IMR-90 (cell line): Measurements from ENCODE around the gene DBNL. TPM values are rescaled to one million over a fixed set of nuclear protein-coding genes. Genes with fewer than 3 reads are reported as not detected.
"Not testable (repeated sequence)": the region's sequence is repeated elsewhere in the genome, so short reads cannot be mapped to it uniquely, and the experiment has no call there.

Experiments
- ATAC-seq: fragments of 200-7000 bp; cut with Tn5 transposase; 2 replicates; pipeline ENCODE4 v1.9.1; 2020; ENCODE audit warnings: low read depth, mild to moderate bottlenecking, moderate library complexity
- BruUV-seq: library from RNA; stranded (reverse); fragments of 400-500 nt; replicated peaks from 2 replicates; lab custom pipeline; 2021; lab: Mats Ljungman, UMichigan
- CTCF ChIA-PET: fragments of 300-600 bp; formaldehyde crosslinking; extraction: SDS; loops from one replicate; lab custom pipeline; 2021; ENCODE audit warnings: antibody characterized with exemption; lab: Yijun Ruan, JAX
- POLR2A ChIA-PET: fragments of 300-600 bp; sonication (Branson Sonifier 250); formaldehyde crosslinking; loops from one replicate; lab custom pipeline; 2022; ENCODE audit warnings: antibody characterized with exemption; ENCODE audit not compliant: unreplicated experiment; lab: Charles Lee
- DNase-seq: peaks from one replicate; pipeline ENCODE4 v3.0.0; 2013
- H2AFZ ChIP-seq: replicated peaks from 2 replicates; pipeline ENCODE3; 2013; ENCODE audit warnings: low read length, mild to moderate bottlenecking; ENCODE audit not compliant: poor library complexity
- H2AK5ac ChIP-seq: 2 replicates; pipeline ENCODE4 v1.6.1; 2013; ENCODE audit warnings: low read depth, low read length, inconsistent platforms
- H2AK9ac ChIP-seq: replicated peaks from 2 replicates; pipeline ENCODE3; 2013; ENCODE audit warnings: mild to moderate bottlenecking, low read depth, low read length, moderate library complexity; ENCODE audit not compliant: poor library complexity
- H2BK120ac ChIP-seq: 2 replicates; pipeline ENCODE4 v1.6.1; 2013; ENCODE audit warnings: low read depth, low read length, inconsistent platforms
- H2BK15ac ChIP-seq: 3 replicates; pipeline ENCODE4 v1.6.1; 2013; ENCODE audit warnings: low read depth, low read length, inconsistent platforms
- H2BK20ac ChIP-seq: 2 replicates; pipeline ENCODE4 v1.6.1; 2013; ENCODE audit warnings: low read depth, mild to moderate bottlenecking, inconsistent platforms, low read length, moderate library complexity
- H2BK5ac ChIP-seq: 2 replicates; pipeline ENCODE4 v1.6.1; 2013; ENCODE audit warnings: mild to moderate bottlenecking, low read depth, low read length, inconsistent platforms; ENCODE audit not compliant: poor library complexity, severe bottlenecking
- H3K14ac ChIP-seq: replicated peaks from 2 replicates; pipeline ENCODE4 v1.6.1; 2013; ENCODE audit warnings: low read depth, low read length, inconsistent platforms
- H3K18ac ChIP-seq: 2 replicates; pipeline ENCODE4 v1.6.1; 2013; ENCODE audit warnings: low read depth, low read length, control low read depth
- H3K23ac ChIP-seq: 2 replicates; pipeline ENCODE4 v1.6.1; 2013; ENCODE audit warnings: low read depth, low read length, inconsistent platforms
- H3K27ac ChIP-seq: 2 replicates; pipeline ENCODE4 v1.5.1; 2013; ENCODE audit warnings: mild to moderate bottlenecking, control low read depth, low read length; ENCODE audit not compliant: insufficient read depth
- H3K27me3 ChIP-seq: 2 replicates; pipeline ENCODE4 v1.6.1; 2013; ENCODE audit warnings: low read length; ENCODE audit not compliant: control insufficient read depth, insufficient read depth
- H3K36me3 ChIP-seq: 2 replicates; pipeline ENCODE4 v1.6.1; 2013; ENCODE audit warnings: low read length, mixed read lengths; ENCODE audit not compliant: control insufficient read depth, insufficient read depth
- H3K4ac ChIP-seq: 2 replicates; pipeline ENCODE4 v1.6.1; 2013; ENCODE audit warnings: low read depth, low read length, inconsistent platforms
- H3K4me1 ChIP-seq: 2 replicates; pipeline ENCODE4 v1.6.1; 2013; ENCODE audit warnings: low read length, mixed read lengths; ENCODE audit not compliant: control insufficient read depth, insufficient read depth
- H3K4me2 ChIP-seq: 2 replicates; pipeline ENCODE4 v1.6.1; 2013; ENCODE audit warnings: low read depth, mild to moderate bottlenecking, control low read depth, low read length, moderate library complexity
- H3K4me3 ChIP-seq: 2 replicates; pipeline ENCODE4 v1.5.1; 2013; ENCODE audit warnings: low read depth, mild to moderate bottlenecking, control low read depth, low read length, moderate library complexity; ENCODE audit not compliant: insufficient read depth
- H3K56ac ChIP-seq: 2 replicates; pipeline ENCODE4 v1.6.1; 2013; ENCODE audit warnings: low read length, inconsistent platforms; ENCODE audit not compliant: insufficient read depth; ENCODE audit errors: extremely low read depth
- H3K79me1 ChIP-seq, 2 experiments: 2 replicates each; pipeline ENCODE4 v1.6.1; 2013; ENCODE audit warnings: low read length in 2 of 2, inconsistent platforms in 1 of 2, low read depth in 1 of 2
- H3K9ac ChIP-seq: 2 replicates; pipeline ENCODE4 v1.6.1; 2013; ENCODE audit warnings: low read depth, low read length, control low read depth
- H3K9me1 ChIP-seq: 2 replicates; pipeline ENCODE4 v1.6.1; 2013; ENCODE audit warnings: low read length, inconsistent platforms; ENCODE audit not compliant: insufficient read depth
- H3K9me3 ChIP-seq: 2 replicates; pipeline ENCODE4 v1.6.1; 2013; ENCODE audit warnings: low read length; ENCODE audit not compliant: control insufficient read depth, insufficient read depth
- H4K20me1 ChIP-seq: 2 replicates; pipeline ENCODE4 v1.6.1; 2013; ENCODE audit warnings: low read length, inconsistent platforms; ENCODE audit not compliant: insufficient read depth
- H4K5ac ChIP-seq: 2 replicates; pipeline ENCODE4 v1.6.1; 2013; ENCODE audit warnings: mild to moderate bottlenecking, low read depth, low read length, control low read depth
- H4K8ac ChIP-seq, 2 experiments: 2 replicates each; pipeline ENCODE4 v1.6.1; 2013; ENCODE audit warnings: low read depth in 2 of 2, low read length in 2 of 2, control low read depth in 1 of 2, inconsistent platforms in 1 of 2
- H4K91ac ChIP-seq: 2 replicates; pipeline ENCODE4 v1.6.1; 2013; ENCODE audit warnings: low read depth, low read length, inconsistent platforms; ENCODE audit not compliant: insufficient read depth
- MAZ ChIP-seq: IDR thresholded peaks from 2 replicates; pipeline ENCODE4 v1.6.1; 2012; ENCODE audit warnings: low read depth, mild to moderate bottlenecking, low read length, improper control_type of control experiment, moderate library complexity, borderline replicate concordance
- POLR2A ChIP-seq: IDR thresholded peaks from 2 replicates; pipeline ENCODE4 v1.6.1; 2012; ENCODE audit warnings: mild to moderate bottlenecking, low read depth, low read length
- WGBS, 2 experiments: methylation state at CpG; one replicate each; pipeline versions ENCODE4 v1.1.5 to v1.1.7; 2013; ENCODE audit warnings: missing lambda C conversion rate in 2 of 2; ENCODE audit not compliant: insufficient read length in 1 of 2; ENCODE audit errors: extremely low coverage in 2 of 2; 5-methylcytosine and 5-hydroxymethylcytosine counted together
- dilution Hi-C: fragments of 300-500 bp; cut with HindIII; formaldehyde crosslinking; loops from one replicate; pipeline ENCODE4 v1.14.3; 2018; ENCODE audit warnings: low sequenced_read_pairs; ENCODE audit not compliant: unreplicated experiment
- in situ Hi-C: fragments of 300-500 bp; cut with MboI; formaldehyde crosslinking; loops from 3 replicates; pipeline ENCODE4 v1.14.3; 2019; ENCODE audit warnings: low sequenced_read_pairs, inconsistent platforms, mixed read lengths
- intact Hi-C: fragments of 100-400 bp; cut with micrococcal nuclease; formaldehyde crosslinking; loops from 2 replicates; pipeline ENCODE4 v1.10.0; 2022
- polyA plus RNA-seq, 3 experiments: library from polyadenylated mRNA; depleted of rRNA; stranded (reverse); fragments of >200 nt; gene quantifications; 2 replicates each; pipeline ENCODE4 v1.2.3, GENCODE V29; 2012; ENCODE audit warnings: low replicate concordance in 1 of 3
- total RNA-seq: library from RNA; depleted of rRNA; stranded (reverse); fragments of >200 nt; gene quantifications from 2 replicates; pipeline ENCODE4 v1.2.3, GENCODE V29; 2012
- TF ChIP-seq, protein P1 (sequence below): conservative IDR thresholded peaks from 2 replicates; pipeline ENCODE4 v1.5.1; 2012; ENCODE audit warnings: mild to moderate bottlenecking, low read depth, low read length, improper control_type of control experiment

Gene DBNL
- total and polyA plus RNA-seq, 2 of the 4 experiments (the other 2 are of a cell fraction), result 157 to 179 TPM

DNA sequence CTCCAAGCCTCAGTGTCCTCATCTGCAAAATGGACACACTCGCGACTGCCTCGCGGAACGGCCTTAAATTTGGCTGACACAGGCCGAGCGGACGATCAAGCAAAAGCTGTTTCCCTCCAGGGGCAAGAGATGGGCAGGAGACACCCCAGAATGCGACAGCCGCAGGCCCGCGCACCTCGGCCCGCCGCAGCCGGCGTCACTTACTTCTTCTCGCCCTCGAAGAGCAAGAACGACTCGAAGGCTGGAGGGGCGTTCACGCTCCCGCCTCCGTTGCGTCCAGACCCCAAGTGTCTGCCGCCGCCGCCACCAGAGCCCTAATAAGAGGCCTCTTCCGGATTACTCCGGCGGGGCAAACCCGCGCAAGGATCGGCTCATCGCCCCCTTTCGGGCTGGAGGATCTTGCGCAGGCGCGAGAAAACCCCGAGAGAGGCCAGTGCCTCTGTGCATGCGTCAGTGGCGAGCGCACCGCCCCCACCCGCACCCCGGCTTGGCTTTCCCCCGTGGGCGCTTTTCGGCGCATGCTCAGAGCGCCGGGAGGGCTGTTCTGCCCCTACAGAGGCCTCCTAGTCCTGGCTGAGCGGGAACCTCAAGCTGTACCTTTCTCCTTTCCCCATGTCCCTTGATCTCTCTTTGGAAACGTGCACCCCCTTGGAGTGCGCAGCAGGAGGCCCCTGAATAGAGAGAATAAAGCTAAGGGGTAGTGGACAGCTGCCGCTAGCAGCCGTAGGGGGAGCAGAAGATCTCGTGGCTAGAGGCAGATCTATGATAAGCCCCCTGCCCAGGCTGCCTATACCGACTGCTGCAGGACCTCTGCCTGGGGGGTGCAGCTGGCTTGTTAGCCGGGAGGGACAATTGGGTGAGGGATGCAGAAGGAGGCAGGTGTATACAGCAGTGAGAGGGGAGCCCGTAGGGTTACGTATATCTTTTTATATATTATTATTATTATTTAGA lies 25.4 kb upstream of the DBNL start:
- H3K27me3 ChIP-seq, H2BK15ac ChIP-seq, in situ Hi-C loops, H3K23ac ChIP-seq, H3K9me1 ChIP-seq, H3K9me3 ChIP-seq, intact Hi-C loops, H2BK20ac ChIP-seq, H2AK9ac ChIP-seq, H3K36me3 ChIP-seq, H4K91ac ChIP-seq, H2BK120ac ChIP-seq, H3K79me1 ChIP-seq, dilution Hi-C loops, H3K4me1 ChIP-seq, H4K20me1 ChIP-seq, H3K18ac ChIP-seq, BruUV-seq: not testable (repeated sequence)
- peak overlapping the region; percentile 66 for H3K27ac ChIP-seq
- ATAC-seq, result peak; percentile 97
- H2AK5ac ChIP-seq, result peak overlapping the region; percentile 70; the same call in 1 of the 2 replicates
- peak overlapping the region; percentile 78 for H2AFZ ChIP-seq
- H2BK5ac ChIP-seq, result peak overlapping the region; percentile 68
- peak overlapping the region; percentile 70; the same call in 1 of the 2 replicates for H3K4ac ChIP-seq
- peak overlapping the region; percentile 88 for H3K4me3 ChIP-seq
- TF ChIP-seq MAZ (peak; percentile 88), POLR2A (peak; percentile 89)
- TF ChIP-seq, protein P1, sequence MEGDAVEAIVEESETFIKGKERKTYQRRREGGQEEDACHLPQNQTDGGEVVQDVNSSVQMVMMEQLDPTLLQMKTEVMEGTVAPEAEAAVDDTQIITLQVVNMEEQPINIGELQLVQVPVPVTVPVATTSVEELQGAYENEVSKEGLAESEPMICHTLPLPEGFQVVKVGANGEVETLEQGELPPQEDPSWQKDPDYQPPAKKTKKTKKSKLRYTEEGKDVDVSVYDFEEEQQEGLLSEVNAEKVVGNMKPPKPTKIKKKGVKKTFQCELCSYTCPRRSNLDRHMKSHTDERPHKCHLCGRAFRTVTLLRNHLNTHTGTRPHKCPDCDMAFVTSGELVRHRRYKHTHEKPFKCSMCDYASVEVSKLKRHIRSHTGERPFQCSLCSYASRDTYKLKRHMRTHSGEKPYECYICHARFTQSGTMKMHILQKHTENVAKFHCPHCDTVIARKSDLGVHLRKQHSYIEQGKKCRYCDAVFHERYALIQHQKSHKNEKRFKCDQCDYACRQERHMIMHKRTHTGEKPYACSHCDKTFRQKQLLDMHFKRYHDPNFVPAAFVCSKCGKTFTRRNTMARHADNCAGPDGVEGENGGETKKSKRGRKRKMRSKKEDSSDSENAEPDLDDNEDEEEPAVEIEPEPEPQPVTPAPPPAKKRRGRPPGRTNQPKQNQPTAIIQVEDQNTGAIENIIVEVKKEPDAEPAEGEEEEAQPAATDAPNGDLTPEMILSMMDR, result peak; percentile 72
- H3K4me2 ChIP-seq, result peak overlapping the region; percentile 56
- H4K8ac ChIP-seq, result peak overlapping the region; percentile 74 to 84
- H4K5ac ChIP-seq, result peak overlapping the region; percentile 44
- WGBS, 2 experiments, result 0% methylated on average over 31 of the region's 63 CpGs; no CpG with 5 or more reads in 1 of the 2 experiments
- peak; percentile 94 for DNase-seq
- peak overlapping the region; percentile 37 for H3K56ac ChIP-seq
- POLR2A ChIA-PET, result interaction anchor here (0.6 kb wide), 1 partner anchor 561 kb away, joined by 6 read pairs; no protein-coding TSS in a partner anchor
- peak overlapping the region; percentile 73; the same call in 1 of the 2 replicates for H3K14ac ChIP-seq
- H3K9ac ChIP-seq, result peak overlapping the region; percentile 81
- CTCF ChIA-PET, result interaction anchor here (0.7 to 1.0 kb wide), 3 partner anchors 48 to 212 kb away, joined by 3 to 5 read pairs (median 4); no protein-coding TSS in a partner anchor

DNA sequence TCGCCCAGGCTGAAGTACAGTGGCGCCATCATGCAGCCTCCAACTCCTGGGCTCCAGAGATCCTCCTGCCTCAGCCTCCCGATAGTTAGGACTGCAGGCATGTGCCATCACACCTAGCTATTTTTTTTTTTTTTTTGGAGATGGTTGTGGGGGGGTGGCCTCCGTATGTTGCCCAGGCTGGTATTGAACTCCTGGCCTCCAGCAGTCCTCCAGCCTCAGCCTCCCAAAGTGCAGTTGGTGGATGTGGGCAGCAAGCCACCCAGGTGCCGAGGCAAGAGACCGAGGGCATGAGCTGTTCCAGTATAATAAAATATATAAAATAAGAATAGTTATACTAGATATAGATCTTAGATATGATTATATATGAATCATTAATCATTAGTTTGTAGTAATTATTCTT lies 24.7 kb upstream of the DBNL start:
- H2BK5ac ChIP-seq, H3K4me2 ChIP-seq, H3K36me3 ChIP-seq, H3K27ac ChIP-seq, H3K4me1 ChIP-seq, DNase-seq, H3K9ac ChIP-seq, H3K9me1 ChIP-seq, H2BK15ac ChIP-seq, H3K56ac ChIP-seq, H4K91ac ChIP-seq, ATAC-seq, H3K79me1 ChIP-seq, dilution Hi-C loops, intact Hi-C loops, H2AFZ ChIP-seq, H2AK9ac ChIP-seq, BruUV-seq, H2BK120ac ChIP-seq, H3K14ac ChIP-seq, H3K23ac ChIP-seq, H3K4ac ChIP-seq, H2AK5ac ChIP-seq, H3K18ac ChIP-seq, in situ Hi-C loops, H3K27me3 ChIP-seq, H2BK20ac ChIP-seq, H3K4me3 ChIP-seq, H4K20me1 ChIP-seq, H4K5ac ChIP-seq, H3K9me3 ChIP-seq: not testable (repeated sequence)
- peak overlapping the region in 1 of 2 experiments; percentile 45; a peak in 1 of 4 replicates for H4K8ac ChIP-seq
- whole genome bisulfite sequencing, 2 experiments, result no CpG with 5 or more reads among the region's 6 CpGs
- ChIA-PET POLR2A (interaction anchor here (0.6 kb wide), 1 partner anchor 560 kb away, joined by 6 read pairs; no protein-coding TSS in a partner anchor), CTCF (interaction anchor here (0.7 to 1.0 kb wide), 3 partner anchors 47 to 211 kb away, joined by 3 to 5 read pairs (median 4); no protein-coding TSS in a partner anchor)
